22Rv1 (cell line): ENCODE data around the gene JAG2.

Experiments used
- ZFX ChIP-seq: fragments of 450-650 bp; IDR thresholded peaks from 2 replicates; pipeline ENCODE4 v1.6.1; 2017; ENCODE audit warnings: antibody characterized with exemption, borderline replicate concordance
- TF ChIP-seq, protein P1 (sequence below): fragments of 450-650 bp; IDR thresholded peaks from 2 replicates; pipeline ENCODE4 v1.5.1; 2017; ENCODE audit warnings: mild to moderate bottlenecking

DNA sequence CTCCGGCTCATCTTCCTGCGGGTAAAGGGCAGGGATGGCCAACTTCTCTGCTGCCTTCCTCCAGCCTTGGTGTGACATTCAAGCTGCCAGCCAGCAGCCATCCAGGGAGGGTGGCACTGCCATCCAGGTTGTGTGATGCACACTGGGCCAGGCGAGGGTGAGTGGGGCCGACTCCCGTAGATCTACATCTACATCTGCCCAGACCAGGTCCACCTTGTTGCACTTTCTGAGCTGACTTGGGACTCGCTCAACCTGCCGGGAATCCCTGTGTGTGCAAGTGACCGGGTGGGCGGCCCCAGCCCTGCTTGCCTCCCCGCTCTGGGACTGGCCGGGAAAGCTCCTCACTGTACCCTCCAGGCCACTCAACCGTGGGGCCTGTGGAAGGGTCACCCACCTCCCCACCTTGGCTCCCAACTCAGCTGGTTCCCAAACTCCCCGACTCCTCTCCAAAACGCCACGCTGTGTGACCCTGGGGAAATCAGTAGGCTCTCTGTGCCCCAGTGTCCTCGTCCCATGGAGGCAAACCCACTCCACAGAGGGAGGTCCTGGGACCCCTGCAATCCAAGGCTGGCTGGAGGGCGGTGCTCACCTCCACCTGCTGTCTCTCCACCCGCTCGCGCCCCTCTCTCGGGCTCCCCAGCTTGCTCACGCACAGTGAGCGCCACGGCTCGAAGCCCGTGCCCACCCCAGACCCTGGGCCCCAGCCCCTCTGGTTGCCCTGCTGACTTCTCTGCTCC, 14.7 kb downstream of the JAG2 start:
- TF ChIP-seq, protein P1, sequence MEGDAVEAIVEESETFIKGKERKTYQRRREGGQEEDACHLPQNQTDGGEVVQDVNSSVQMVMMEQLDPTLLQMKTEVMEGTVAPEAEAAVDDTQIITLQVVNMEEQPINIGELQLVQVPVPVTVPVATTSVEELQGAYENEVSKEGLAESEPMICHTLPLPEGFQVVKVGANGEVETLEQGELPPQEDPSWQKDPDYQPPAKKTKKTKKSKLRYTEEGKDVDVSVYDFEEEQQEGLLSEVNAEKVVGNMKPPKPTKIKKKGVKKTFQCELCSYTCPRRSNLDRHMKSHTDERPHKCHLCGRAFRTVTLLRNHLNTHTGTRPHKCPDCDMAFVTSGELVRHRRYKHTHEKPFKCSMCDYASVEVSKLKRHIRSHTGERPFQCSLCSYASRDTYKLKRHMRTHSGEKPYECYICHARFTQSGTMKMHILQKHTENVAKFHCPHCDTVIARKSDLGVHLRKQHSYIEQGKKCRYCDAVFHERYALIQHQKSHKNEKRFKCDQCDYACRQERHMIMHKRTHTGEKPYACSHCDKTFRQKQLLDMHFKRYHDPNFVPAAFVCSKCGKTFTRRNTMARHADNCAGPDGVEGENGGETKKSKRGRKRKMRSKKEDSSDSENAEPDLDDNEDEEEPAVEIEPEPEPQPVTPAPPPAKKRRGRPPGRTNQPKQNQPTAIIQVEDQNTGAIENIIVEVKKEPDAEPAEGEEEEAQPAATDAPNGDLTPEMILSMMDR: no peak
- TF ChIP-seq ZFX: no peak
